ENCODE results near the gene ACTA1.
A peak's percentile ranks its signal among the peaks of the same experiment; 100 is the strongest.

Gene ACTA1

GRCh38 chr1:229408458-229409037 is 25.3 kb downstream of the ACTA1 start:
- Histone ChIP-seq H3K4me1 (no peaks in the 10 kb centered on the region), H3K36me3 (ENCODE audit: control insufficient read depth, insufficient read depth, low read length) (no peaks in the 10 kb centered on the region), H2AFZ (no peak overlapping the region), H3K9ac (no peak overlapping the region), H3K4me2 (ENCODE audit: low read length) (no peak overlapping the region), H3K27me3 (ENCODE audit: control insufficient read depth, insufficient read depth, low read length) (peaks cover 14% of the 10 kb centered on the region), H3K9me3 (ENCODE audit: control insufficient read depth, low read length) (no peaks in the 10 kb centered on the region), H3K79me2 (no peaks in the 10 kb centered on the region), H3K4me3 (ENCODE audit: low read depth, low read length) (no peak overlapping the region), H3K27ac (no peak overlapping the region)
- TF ChIP-seq CTCF (IDR thresholded peaks at IDR 0.05), result no peak

- H3K4me3 ChIP-seq (ENCODE audit: low read depth, low read length), result no peak overlapping the region
- H3K9me3 ChIP-seq (ENCODE audit: control insufficient read depth, low read length), result no peaks in the 10 kb centered on the region
- peak overlapping the region; percentile 43 for H3K4me2 ChIP-seq (ENCODE audit: low read length)
- no peaks in the 10 kb centered on the region for H3K36me3 ChIP-seq (ENCODE audit: control insufficient read depth, insufficient read depth, low read length)
- H3K27me3 ChIP-seq (ENCODE audit: control insufficient read depth, insufficient read depth, low read length), result peaks cover 14% of the 10 kb centered on the region
- peak overlapping the region; percentile 46 for H2AFZ ChIP-seq
- no peaks in the 10 kb centered on the region for H3K4me1 ChIP-seq
- no peak overlapping the region for H3K9ac ChIP-seq
- no peak overlapping the region for H3K27ac ChIP-seq
- no peak for TF ChIP-seq CTCF (IDR thresholded peaks at IDR 0.05)
- H3K79me2 ChIP-seq, result no peaks in the 10 kb centered on the region
Observed at GRCh38 chr1:229407206-229408026, 26.5 kb downstream of the ACTA1 start.

GRCh38 chr1:229406798-229407197 is 27.1 kb downstream of the ACTA1 start:
- Histone ChIP-seq H3K27ac (no peak overlapping the region), H3K4me1 (no peaks in the 10 kb centered on the region), H3K9me3 (ENCODE audit: control insufficient read depth, low read length) (no peaks in the 10 kb centered on the region), H2AFZ (peak overlapping the region; percentile 46), H3K79me2 (no peaks in the 10 kb centered on the region), H3K36me3 (ENCODE audit: control insufficient read depth, insufficient read depth, low read length) (no peaks in the 10 kb centered on the region), H3K4me2 (ENCODE audit: low read length) (no peak overlapping the region), H3K9ac (no peak overlapping the region), H3K27me3 (ENCODE audit: control insufficient read depth, insufficient read depth, low read length) (peaks cover 14% of the 10 kb centered on the region), H3K4me3 (ENCODE audit: low read depth, low read length) (no peak overlapping the region)
- no peak for TF ChIP-seq CTCF (IDR thresholded peaks at IDR 0.05)

- H3K9me3 ChIP-seq (ENCODE audit: control insufficient read depth, low read length), result no peaks in the 10 kb centered on the region
- H3K36me3 ChIP-seq (ENCODE audit: control insufficient read depth, insufficient read depth, low read length), result no peaks in the 10 kb centered on the region
- no peak overlapping the region for H3K9ac ChIP-seq
- H3K27me3 ChIP-seq (ENCODE audit: control insufficient read depth, insufficient read depth, low read length), result peaks cover 10% of the 10 kb centered on the region
- TF ChIP-seq CTCF (IDR thresholded peaks at IDR 0.05), result no peak
- H3K4me1 ChIP-seq, result no peaks in the 10 kb centered on the region
- no peaks in the 10 kb centered on the region for H3K79me2 ChIP-seq
- H2AFZ ChIP-seq, result no peak overlapping the region
- H3K4me3 ChIP-seq (ENCODE audit: low read depth, low read length), result no peak overlapping the region
- H3K4me2 ChIP-seq (ENCODE audit: low read length), result no peak overlapping the region
- no peak overlapping the region for H3K27ac ChIP-seq
Observed at GRCh38 chr1:229403573-229403972, 30.3 kb downstream of the ACTA1 start.
